Fibroblast of villous mesenchyme (primary cell): Measurements from ENCODE around the gene KIAA1549. TPM values are rescaled to one million over a fixed set of nuclear protein-coding genes. Genes with fewer than 3 reads are reported as not detected.
A peak's percentile ranks its signal among the peaks of the same experiment; 100 is the strongest.

Experiments
- DNase-seq: peaks from one replicate; pipeline ENCODE4 v3.0.0-alpha.2; 2010; ENCODE audit warnings: low read depth
- H3K4me3 ChIP-seq: 2 replicates; pipeline ENCODE4 v1.5.1; 2011; ENCODE audit warnings: low read depth, mild to moderate bottlenecking, low read length
- CTCF ChIP-seq: IDR thresholded peaks from 2 replicates; pipeline ENCODE4 v1.5.1; 2012; ENCODE audit warnings: low read depth, mild to moderate bottlenecking, low read length; ENCODE audit not compliant: insufficient read depth
- total RNA-seq: library from RNA; depleted of rRNA; stranded (reverse); fragments of >200 nt; gene quantifications from 2 replicates; pipeline ENCODE4 v1.2.3, GENCODE V29; 2012

KIAA1549 gene
- total RNA-seq, 1 donor: 2.6 TPM

GRCh38 chr7:138921277-138921676 is 59.9 kb downstream of the KIAA1549 start:
- no peak for TF ChIP-seq CTCF
- H3K4me3 ChIP-seq: no peak overlapping the region
- DNase-seq: no peak

GRCh38 chr7:138919911-138920310 is 61.3 kb downstream of the KIAA1549 start:
- no peak for TF ChIP-seq CTCF
- H3K4me3 ChIP-seq: no peak overlapping the region
- no peak for DNase-seq

GRCh38 chr7:138919216-138919615 is 62.0 kb downstream of the KIAA1549 start:
- no peak overlapping the region for H3K4me3 ChIP-seq
- peak; percentile 27 for DNase-seq
- TF ChIP-seq CTCF: no peak

DNA sequence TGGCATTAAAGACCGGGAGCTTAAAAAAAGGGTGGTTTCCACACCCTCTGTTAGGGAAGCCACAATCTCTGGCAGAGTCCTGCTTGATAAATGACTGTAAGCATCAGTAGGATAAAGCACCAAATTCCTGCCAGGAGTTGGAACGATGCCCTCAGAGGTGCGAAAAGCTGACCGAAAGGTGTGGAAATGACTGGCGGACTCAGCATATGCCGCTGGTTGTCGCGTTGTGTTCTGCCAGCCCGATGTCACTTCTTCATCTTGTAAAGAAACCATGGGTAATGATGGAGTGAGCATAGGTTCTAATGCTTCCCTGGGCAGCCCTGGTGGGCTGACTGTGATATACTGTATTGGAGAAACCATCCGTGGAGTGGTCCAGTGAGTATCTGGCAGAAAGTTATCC is 62.4 kb downstream of the KIAA1549 start:
- no peak for DNase-seq
- no peak for TF ChIP-seq CTCF
- no peak overlapping the region for H3K4me3 ChIP-seq

DNA sequence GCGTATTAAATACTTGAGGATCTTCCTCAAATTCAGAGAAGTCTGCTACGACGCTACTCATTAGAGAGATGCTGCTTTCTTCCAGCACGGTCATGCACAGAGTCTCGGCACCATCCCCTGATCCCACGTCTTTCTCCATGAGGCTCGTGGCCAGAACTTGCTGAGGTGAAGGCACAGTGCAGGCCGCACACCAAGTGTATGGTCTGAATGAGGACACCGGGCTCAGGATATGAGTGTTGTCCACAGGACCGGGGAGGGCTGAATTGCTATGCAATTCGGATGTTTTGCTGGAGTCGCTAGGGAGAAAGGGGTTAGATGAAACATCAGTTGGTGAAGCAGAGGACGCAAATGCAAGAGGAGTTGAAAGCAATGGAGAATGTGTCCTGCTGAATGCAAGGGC is 63.0 kb downstream of the KIAA1549 start:
- DNase-seq: no peak
- no peak for TF ChIP-seq CTCF
- no peak overlapping the region for H3K4me3 ChIP-seq

- no peak for TF ChIP-seq CTCF
- no peak for DNase-seq
- H3K4me3 ChIP-seq: no peak overlapping the region
Measured at GRCh38 chr7:138917771-138918170, 63.4 kb downstream of the KIAA1549 start.

DNA sequence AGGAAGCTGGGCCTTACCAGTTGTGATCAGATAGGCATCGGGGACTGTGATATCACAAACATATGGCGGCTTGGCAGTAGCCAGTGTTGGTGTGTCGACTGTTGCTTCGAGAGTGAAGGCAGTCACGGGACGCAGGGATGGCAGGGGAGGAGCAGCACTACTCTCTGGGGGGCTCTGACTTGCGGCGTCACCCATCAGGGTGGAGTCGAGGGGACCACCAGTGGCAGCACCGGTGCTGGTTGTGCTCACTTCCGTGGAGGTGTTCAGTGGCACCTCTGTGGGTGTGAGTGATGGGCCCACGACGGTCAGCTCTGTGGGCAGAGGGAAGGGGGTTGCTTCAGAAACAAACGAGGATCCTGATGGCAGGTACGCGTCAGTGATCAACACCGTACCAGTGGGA is 64.5 kb downstream of the KIAA1549 start:
- no peak for DNase-seq
- no peak for TF ChIP-seq CTCF

More for the DNA sequence above, 64.5 kb downstream of the KIAA1549 start:
- H3K4me3 ChIP-seq: no peak overlapping the region
